ENCODE measurements around the gene RNASEH1. TPM values are rescaled to one million over a fixed set of nuclear protein-coding genes. Genes with fewer than 3 reads are reported as not detected.
"Not testable (repeated sequence)": the region's sequence is repeated elsewhere in the genome, so short reads cannot be mapped to it uniquely, and the experiment has no call there.

RNASEH1 gene
- total RNA-seq, 1 donor from 2014 or later, result 20.9 TPM

- intact Hi-C loops (cut with micrococcal nuclease), result no loop called here
- no peak overlapping the region for H3K27ac ChIP-seq (replicated peaks)
- peaks cover 86% of the 10 kb centered on the region for H3K36me3 ChIP-seq
- no peaks in the 10 kb centered on the region for H3K9me3 ChIP-seq (replicated peaks)
- H3K4me3 ChIP-seq, result no peak overlapping the region
- DNase-seq, result no peak
- no peak for TF ChIP-seq CTCF (IDR thresholded peaks at IDR 0.05; ENCODE audit: borderline replicate concordance)
- no peaks in the 10 kb centered on the region for H3K27me3 ChIP-seq (ENCODE audit: low read depth)
- peaks cover 21% of the 10 kb centered on the region for H3K4me1 ChIP-seq
These were observed 55.1 kb downstream of the RNASEH1 start for GRCh38 chr2:3503046-3503445.

- Histone ChIP-seq H3K4me3 (no peak overlapping the region), H3K27me3 (ENCODE audit: low read depth) (no peaks in the 10 kb centered on the region), H3K27ac (replicated peaks) (no peak overlapping the region), H3K4me1 (peaks cover 9% of the 10 kb centered on the region), H3K36me3 (peaks cover 90% of the 10 kb centered on the region), H3K9me3 (replicated peaks) (no peaks in the 10 kb centered on the region)
- intact Hi-C loops (cut with micrococcal nuclease), result no loop called here
- DNase-seq, result no peak
- no peak for TF ChIP-seq CTCF (IDR thresholded peaks at IDR 0.05; ENCODE audit: borderline replicate concordance)
These were observed 57.7 kb downstream of the RNASEH1 start for GRCh38 chr2:3500326-3500899.

GRCh38 chr2:3498783-3499394 is 59.2 kb downstream of the RNASEH1 start:
- Histone ChIP-seq H3K4me3 (no peak overlapping the region), H3K36me3 (peaks cover 81% of the 10 kb centered on the region), H3K4me1 (peaks cover 6% of the 10 kb centered on the region), H3K9me3 (replicated peaks) (no peaks in the 10 kb centered on the region), H3K27ac (replicated peaks) (no peak overlapping the region), H3K27me3 (ENCODE audit: low read depth) (no peaks in the 10 kb centered on the region)
- intact Hi-C loops (cut with micrococcal nuclease), result no loop called here
- TF ChIP-seq CTCF (IDR thresholded peaks at IDR 0.05; ENCODE audit: borderline replicate concordance), result no peak
- DNase-seq, result no peak

GRCh38 chr2:3496708-3497080 is 61.4 kb downstream of the RNASEH1 start:
- H3K27me3 ChIP-seq (ENCODE audit: low read depth); H3K9me3 ChIP-seq (replicated peaks); intact Hi-C loops (cut with micrococcal nuclease); H3K4me3 ChIP-seq; H3K27ac ChIP-seq (replicated peaks); DNase-seq: not testable (repeated sequence)
- Histone ChIP-seq H3K4me1 (peaks cover 14% of the 10 kb centered on the region), H3K36me3 (peaks cover 67% of the 10 kb centered on the region)

Other genes with a start within 250 kb of the RNASEH1 start
- gene EIPR1, start 180.5 kb downstream of the RNASEH1 start, total RNA-seq, result 12.2 TPM
- gene TRAPPC12, start 178.6 kb downstream of the RNASEH1 start, total RNA-seq, result 127 TPM
- 195 TPM for gene ADI1, start 38.8 kb downstream of the RNASEH1 start, total RNA-seq
- gene RPS7, start 16.9 kb upstream of the RNASEH1 start, total RNA-seq, result 583 TPM
- 4.9 TPM for gene COLEC11, start 36.8 kb upstream of the RNASEH1 start, total RNA-seq
- not detected for gene ALLC, start 99.9 kb upstream of the RNASEH1 start, total RNA-seq
- not detected for gene DCDC2C, start 145.2 kb upstream of the RNASEH1 start, total RNA-seq

Measured in left ventricle myocardium inferior (tissue), 1 donor.